SU-DHL-6 (cell line): Measurements from ENCODE around the gene SCN5A.

Source experiments
- EZH2phosphoT487 ChIP-seq: fragments of 200-600 bp; sonication (generic), shearing (Covaris generic); conservative IDR thresholded peaks from 2 replicates; pipeline ENCODE4 v1.6.1; 2018; ENCODE audit warnings: mild to moderate bottlenecking, antibody characterized with exemption, low read length, moderate library complexity, mixed read lengths
- TF ChIP-seq, protein P1 (sequence below): fragments of 200-600 bp; sonication (generic); IDR thresholded peaks from one replicate; pipeline ENCODE4 v1.5.1; 2017; ENCODE audit warnings: antibody characterized with exemption, mild to moderate bottlenecking, low read length, moderate library complexity; ENCODE audit not compliant: insufficient read depth, poor library complexity, severe bottlenecking

DNA sequence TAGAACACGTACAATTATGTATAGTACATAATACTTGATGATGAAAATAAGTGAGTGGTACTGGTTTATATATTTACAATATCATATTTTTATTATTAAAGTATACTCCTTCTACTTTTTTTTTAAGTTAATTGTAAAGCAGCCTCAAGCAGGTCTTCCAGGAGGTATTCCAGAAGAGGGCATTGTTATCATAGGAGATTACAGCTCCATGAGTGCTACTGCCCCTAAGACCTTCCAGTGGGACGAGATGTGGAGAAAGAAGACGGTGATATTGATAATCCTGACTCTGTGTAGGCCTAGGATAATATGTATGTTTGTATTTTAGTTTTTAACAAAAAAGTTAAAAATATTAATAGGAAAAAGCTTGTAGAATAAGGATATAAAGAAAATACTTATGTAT is 40.3 kb upstream of the SCN5A start:
- TF ChIP-seq, protein P1, sequence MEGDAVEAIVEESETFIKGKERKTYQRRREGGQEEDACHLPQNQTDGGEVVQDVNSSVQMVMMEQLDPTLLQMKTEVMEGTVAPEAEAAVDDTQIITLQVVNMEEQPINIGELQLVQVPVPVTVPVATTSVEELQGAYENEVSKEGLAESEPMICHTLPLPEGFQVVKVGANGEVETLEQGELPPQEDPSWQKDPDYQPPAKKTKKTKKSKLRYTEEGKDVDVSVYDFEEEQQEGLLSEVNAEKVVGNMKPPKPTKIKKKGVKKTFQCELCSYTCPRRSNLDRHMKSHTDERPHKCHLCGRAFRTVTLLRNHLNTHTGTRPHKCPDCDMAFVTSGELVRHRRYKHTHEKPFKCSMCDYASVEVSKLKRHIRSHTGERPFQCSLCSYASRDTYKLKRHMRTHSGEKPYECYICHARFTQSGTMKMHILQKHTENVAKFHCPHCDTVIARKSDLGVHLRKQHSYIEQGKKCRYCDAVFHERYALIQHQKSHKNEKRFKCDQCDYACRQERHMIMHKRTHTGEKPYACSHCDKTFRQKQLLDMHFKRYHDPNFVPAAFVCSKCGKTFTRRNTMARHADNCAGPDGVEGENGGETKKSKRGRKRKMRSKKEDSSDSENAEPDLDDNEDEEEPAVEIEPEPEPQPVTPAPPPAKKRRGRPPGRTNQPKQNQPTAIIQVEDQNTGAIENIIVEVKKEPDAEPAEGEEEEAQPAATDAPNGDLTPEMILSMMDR: no peak
- TF ChIP-seq EZH2phosphoT487: no peak
